Aorta (tissue), 5 donors: Measurements from ENCODE around the gene ACSM2A. TPM values are rescaled to one million over a fixed set of nuclear protein-coding genes. Genes with fewer than 3 reads are reported as not detected.
"Not testable (repeated sequence)": the region's sequence is repeated elsewhere in the genome, so short reads cannot be mapped to it uniquely, and the experiment has no call there.

Experiments
- ATAC-seq: fragments of 200-7000 bp; cut with Tn5 transposase; one replicate; pipeline ENCODE4 v1.9.1; 2022; ENCODE audit warnings: moderate library complexity; ENCODE audit not compliant: low FRiP score
- DNase-seq, 2 donors: peaks; one replicate each; pipeline ENCODE4 v3.0.0-alpha.2; 2020
- H3K27ac ChIP-seq, 2 donors: one replicate each; pipeline ENCODE4 v1.5.1; 2013; ENCODE audit warnings: low read length in 2 of 2, mild to moderate bottlenecking in 2 of 2, moderate library complexity in 2 of 2, control low read depth in 1 of 2, inconsistent platforms in 1 of 2, low read depth in 1 of 2
- H3K27me3 ChIP-seq, 2 donors: one replicate each; pipeline ENCODE4 v1.6.1; 2013; ENCODE audit warnings: control low read depth in 1 of 2, low read length in 1 of 2, mild to moderate bottlenecking in 1 of 2, moderate library complexity in 1 of 2; ENCODE audit not compliant: insufficient read depth in 2 of 2, control insufficient read depth in 1 of 2
- H3K36me3 ChIP-seq, 2 donors: one replicate each; pipeline ENCODE4 v1.6.1; 2013; ENCODE audit warnings: control low read depth in 1 of 2, low read length in 1 of 2, mild to moderate bottlenecking in 1 of 2; ENCODE audit not compliant: insufficient read depth in 2 of 2, control insufficient read depth in 1 of 2
- H3K4me1 ChIP-seq, 2 donors: one replicate each; pipeline ENCODE4 v1.6.1; 2013; ENCODE audit warnings: low read length in 2 of 2, control low read depth in 1 of 2, mild to moderate bottlenecking in 1 of 2, moderate library complexity in 1 of 2; ENCODE audit not compliant: insufficient read depth in 2 of 2, control insufficient read depth in 1 of 2
- H3K4me3 ChIP-seq, 2 donors: one replicate each; pipeline ENCODE4 v1.5.1; 2013; ENCODE audit warnings: low read length in 2 of 2, control low read depth in 1 of 2, mild to moderate bottlenecking in 1 of 2
- H3K9me3 ChIP-seq: one replicate; pipeline ENCODE4 v1.6.1; 2013; ENCODE audit warnings: mild to moderate bottlenecking, low read length; ENCODE audit not compliant: control insufficient read depth
- WGBS, 2 donors: extraction: QIAGEN DNeasy Blood & Tissue Kit; methylation state at CpG; one replicate each; pipeline ENCODE4 v1.1.7; 2013; 5-methylcytosine and 5-hydroxymethylcytosine counted together
- intact Hi-C, 2 donors: fragments of 100-400 bp; cut with DNase I; formaldehyde crosslinking; loops; one replicate each; pipeline versions ENCODE4 v1.14.2 to v1.15.0; 2022
- long read RNA-seq, 2 donors: library from polyadenylated mRNA; unstranded; transcript quantifications; one replicate each; pipeline ENCODE4 v2.0.0, GENCODE V29; 2020 to 2021
- polyA plus RNA-seq, 2 donors: library from polyadenylated mRNA; stranded (reverse); fragments of 200-250 nt; gene quantifications; one replicate each; pipeline ENCODE4 v1.2.3, GENCODE V29; 2013
- total RNA-seq, 2 donors: library from RNA; stranded (reverse); fragmentation: NEBNext Ultra II Directional; extraction: Animal tissue kit (Norgen Biotek cat#: 25700); gene quantifications; one replicate each; pipeline ENCODE4 v1.2.1, GENCODE V29; 2021
- donor health status: healthy with polysubstance abuse.
- donor health status: Bipolar disorder and iron deficiency.
- donor health status: DM: no; HTN: no; CAD: no.
- donor health status: DM: no; HTN: no; CAD: no.
- donor health status: DM: yes; HTN: yes; CAD: no.

The ACSM2A gene
- total RNA-seq (not detected), polyA plus RNA-seq (not detected)
- long read RNA-seq, donor 1: 0 reads
- long read RNA-seq, donor 2: 0 reads

GRCh38 chr16:20451364-20451763, at the start of gene ACSM2A:
Gene ACSM2A (plus strand): TSS chr16:20451521. CDS start chr16:20460115, 8,594 bp downstream.
- H3K36me3 ChIP-seq, H3K9me3 ChIP-seq, H3K4me1 ChIP-seq, ATAC-seq, H3K4me3 ChIP-seq, DNase-seq, H3K27me3 ChIP-seq, H3K27ac ChIP-seq, intact Hi-C loops: not testable (repeated sequence)
- WGBS, 2 donors: 35 to 78% methylated on average over 1 of the region's 1 CpG

GRCh38 chr16:20402651-20403050, 48.7 kb upstream of the ACSM2A start:
- intact Hi-C loops: no loop called here
- ATAC-seq: no peak
- Histone ChIP-seq H3K4me3 (no peak overlapping the region), H3K4me1 (no peaks in the 10 kb centered on the region), H3K27ac (no peak overlapping the region), H3K9me3 (no peaks in the 10 kb centered on the region), H3K27me3 (no peaks in the 10 kb centered on the region), H3K36me3 (no peaks in the 10 kb centered on the region)
- WGBS, 2 donors: 92 to 94% methylated on average over 2 of the region's 2 CpGs
- DNase-seq: no peak

GRCh38 chr16:20404637-20405036, 46.7 kb upstream of the ACSM2A start, which contains the start of gene PDILT:
Gene PDILT (minus strand): TSS chr16:20404737. CDS start chr16:20399300, 5,437 bp downstream.
- 92 to 95% methylated on average over 2 of the region's 2 CpGs for WGBS, 2 donors
- Histone ChIP-seq H3K27me3 (no peaks in the 10 kb centered on the region), H3K9me3 (no peaks in the 10 kb centered on the region), H3K4me1 (no peaks in the 10 kb centered on the region), H3K4me3 (no peak within 1 kb of the TSS), H3K36me3 (no peaks in the 10 kb centered on the region), H3K27ac (no peak within 1 kb of the TSS)
- no peak for DNase-seq
- intact Hi-C loops: no loop called here
- ATAC-seq: no peak

GRCh38 chr16:20409398-20410120, 41.8 kb upstream of the ACSM2A start, which contains the start of gene ACSM5:
Gene ACSM5 (plus strand): TSS chr16:20409534. CDS start chr16:20411485, 1,951 bp downstream.
- no peak within 1 kb of the TSS for H3K27ac ChIP-seq
- no peak within 1 kb of the TSS for H3K4me3 ChIP-seq
- WGBS, 2 donors: 75% methylated on average over 4 to 6 of the region's 6 CpGs
- DNase-seq (peak in 1 of 2 donors; percentile 82), ATAC-seq (no peak)
- intact Hi-C loops: no loop called here
- no peaks in the 10 kb centered on the region for H3K36me3 ChIP-seq
- no peaks in the 10 kb centered on the region for H3K4me1 ChIP-seq
- no peaks in the 10 kb centered on the region for H3K27me3 ChIP-seq
- no peaks in the 10 kb centered on the region for H3K9me3 ChIP-seq

- H3K4me3 ChIP-seq: no peak overlapping the region
- no peaks in the 10 kb centered on the region for H3K9me3 ChIP-seq
- intact Hi-C loops: no loop called here
- no peaks in the 10 kb centered on the region for H3K4me1 ChIP-seq
- DNase-seq (no peak), ATAC-seq (no peak)
- H3K27me3 ChIP-seq: no peaks in the 10 kb centered on the region
- no peaks in the 10 kb centered on the region for H3K36me3 ChIP-seq
- WGBS, 2 donors: 80 to 85% methylated on average over 6 of the region's 6 CpGs
- H3K27ac ChIP-seq: no peak overlapping the region
These were observed 41.1 kb upstream of the ACSM2A start for GRCh38 chr16:20410121-20410723.

GRCh38 chr16:20411055-20411454, 40.3 kb upstream of the ACSM2A start:
- no peak for ATAC-seq
- Histone ChIP-seq H3K4me1 (no peaks in the 10 kb centered on the region), H3K36me3 (no peaks in the 10 kb centered on the region), H3K27ac (no peak overlapping the region), H3K4me3 (no peak overlapping the region), H3K9me3 (no peaks in the 10 kb centered on the region), H3K27me3 (no peaks in the 10 kb centered on the region)
- no peak for DNase-seq
- WGBS, 2 donors: 83% methylated on average over 2 of the region's 2 CpGs
- intact Hi-C loops: no loop called here

- Histone ChIP-seq H3K27ac (no peak overlapping the region), H3K4me3 (no peak overlapping the region), H3K4me1 (no peaks in the 10 kb centered on the region), H3K9me3 (no peaks in the 10 kb centered on the region), H3K36me3 (no peaks in the 10 kb centered on the region), H3K27me3 (no peaks in the 10 kb centered on the region)
- DNase-seq (no peak), ATAC-seq (no peak)
- intact Hi-C loops: no loop called here
- 59 to 65% methylated on average over 1 of the region's 1 CpG for WGBS, 2 donors
These were observed 35.8 kb upstream of the ACSM2A start for GRCh38 chr16:20415541-20415940.

- 79 to 82% methylated on average over 8 of the region's 8 CpGs for WGBS, 2 donors
- ATAC-seq, H3K27ac ChIP-seq, H3K27me3 ChIP-seq, H3K36me3 ChIP-seq, DNase-seq, H3K4me3 ChIP-seq, H3K4me1 ChIP-seq, H3K9me3 ChIP-seq, intact Hi-C loops: not testable (repeated sequence)
These were observed 32.2 kb upstream of the ACSM2A start for GRCh38 chr16:20419093-20419492.

- H3K27ac ChIP-seq, DNase-seq, H3K36me3 ChIP-seq, H3K9me3 ChIP-seq, H3K4me1 ChIP-seq, H3K4me3 ChIP-seq, intact Hi-C loops, ATAC-seq, H3K27me3 ChIP-seq: not testable (repeated sequence)
- WGBS, 2 donors: 83 to 84% methylated on average over 2 of the region's 2 CpGs
These were observed 29.6 kb upstream of the ACSM2A start for GRCh38 chr16:20421748-20422147.
